Rectal smooth muscle tissue (tissue), 1 donor: ENCODE measurements around the gene CSF1.
"Not testable (repeated sequence)": the region's sequence is repeated elsewhere in the genome, so short reads cannot be mapped to it uniquely, and the experiment has no call there.

Experiments used
- H3K27ac ChIP-seq: one replicate; pipeline ENCODE4 v1.7.0; 2013; ENCODE audit warnings: low read depth, low read length, inconsistent platforms
- H3K27me3 ChIP-seq: one replicate; pipeline ENCODE4 v1.7.0; 2013; ENCODE audit warnings: low read length; ENCODE audit not compliant: control insufficient read depth, insufficient read depth
- H3K36me3 ChIP-seq: one replicate; pipeline ENCODE4 v1.7.0; 2013; ENCODE audit warnings: low read length; ENCODE audit not compliant: control insufficient read depth, insufficient read depth
- H3K4me1 ChIP-seq: one replicate; pipeline ENCODE4 v1.7.0; 2013; ENCODE audit warnings: low read length; ENCODE audit not compliant: control insufficient read depth, insufficient read depth
- H3K4me3 ChIP-seq: one replicate; pipeline ENCODE4 v1.7.0; 2013; ENCODE audit warnings: low read length
- H3K9ac ChIP-seq: one replicate; pipeline ENCODE4 v1.7.0; 2013; ENCODE audit warnings: low read length

Gene CSF1

GRCh38 chr1:109910963-109911798 is 532 bp downstream of the CSF1 start:
- H3K27ac ChIP-seq: peak overlapping the region; percentile 87
- H3K36me3 ChIP-seq: no peaks in the 10 kb centered on the region
- no peaks in the 10 kb centered on the region for H3K27me3 ChIP-seq
- peak overlapping the region; percentile 67 for H3K9ac ChIP-seq
- peaks cover 7% of the 10 kb centered on the region for H3K4me1 ChIP-seq
- peak overlapping the region; percentile 94 for H3K4me3 ChIP-seq

- peaks cover 5% of the 10 kb centered on the region for H3K36me3 ChIP-seq
- H3K27me3 ChIP-seq: no peaks in the 10 kb centered on the region
- H3K4me3 ChIP-seq: peak overlapping the region; percentile 94
- peak overlapping the region; percentile 13 for H3K9ac ChIP-seq
- peak overlapping the region; percentile 57 for H3K27ac ChIP-seq
- peaks cover 7% of the 10 kb centered on the region for H3K4me1 ChIP-seq
Measured at GRCh38 chr1:109912214-109912861, 1.7 kb downstream of the CSF1 start.

- H3K9ac ChIP-seq: no peak overlapping the region
- peak overlapping the region; percentile 18 for H3K27ac ChIP-seq
- peak overlapping the region; percentile 94 for H3K4me3 ChIP-seq
- H3K27me3 ChIP-seq: no peaks in the 10 kb centered on the region
- H3K4me1 ChIP-seq: peaks cover 7% of the 10 kb centered on the region
- H3K36me3 ChIP-seq: peaks cover 9% of the 10 kb centered on the region
Measured at GRCh38 chr1:109912873-109913272, 2.2 kb downstream of the CSF1 start.

GRCh38 chr1:109913360-109913879 is 2.8 kb downstream of the CSF1 start:
- no peak overlapping the region for H3K9ac ChIP-seq

DNA sequence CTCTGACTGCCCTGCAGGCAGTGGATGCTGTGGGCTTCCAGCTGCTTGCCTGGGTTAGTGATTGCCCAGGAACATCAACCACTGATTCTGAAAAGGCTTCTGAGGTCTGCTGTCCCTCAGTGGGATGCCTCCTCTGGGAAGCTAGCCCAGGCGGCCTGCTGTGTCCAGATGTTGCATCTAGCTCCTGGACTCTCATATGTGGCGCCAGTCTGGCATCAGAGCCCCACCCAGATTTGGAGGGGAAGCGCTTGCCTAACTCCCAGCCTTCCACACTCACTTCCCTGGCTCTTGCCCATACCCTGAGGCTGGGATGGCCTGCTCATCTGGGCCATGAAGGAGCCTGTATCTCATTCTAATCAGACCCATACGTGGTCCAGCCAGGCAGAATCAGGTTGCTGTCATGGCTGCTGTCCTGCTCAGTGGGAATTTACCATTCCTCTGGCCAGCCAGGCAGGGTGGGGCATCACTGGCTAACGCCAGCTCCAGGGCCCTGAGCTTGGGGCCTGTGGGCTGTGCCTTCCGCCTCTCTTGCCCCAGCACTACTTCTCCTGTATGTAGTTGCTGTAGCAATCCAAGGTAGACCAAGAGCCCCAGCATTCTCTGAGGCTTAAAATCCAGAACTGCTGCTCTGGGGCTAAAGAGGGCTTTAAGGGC is 4.1 kb downstream of the CSF1 start:
- Histone ChIP-seq H3K27me3 (no peaks in the 10 kb centered on the region), H3K4me3 (peak overlapping the region; percentile 94), H3K9ac (no peak overlapping the region), H3K27ac (no peak overlapping the region), H3K36me3 (peaks cover 17% of the 10 kb centered on the region), H3K4me1 (peaks cover 5% of the 10 kb centered on the region)

More at GRCh38 chr1:109913360-109913879, 2.8 kb downstream of the CSF1 start:
- Histone ChIP-seq H3K27me3 (no peaks in the 10 kb centered on the region), H3K4me1 (peaks cover 7% of the 10 kb centered on the region), H3K36me3 (peaks cover 14% of the 10 kb centered on the region), H3K4me3 (peak overlapping the region; percentile 94), H3K27ac (no peak overlapping the region)

- Histone ChIP-seq H3K27me3 (no peaks in the 10 kb centered on the region), H3K9ac (no peak overlapping the region), H3K4me3 (no peak overlapping the region), H3K4me1 (no peaks in the 10 kb centered on the region), H3K27ac (no peak overlapping the region), H3K36me3 (peaks cover 22% of the 10 kb centered on the region)
Measured at GRCh38 chr1:109917051-109917767, 6.6 kb downstream of the CSF1 start.

DNA sequence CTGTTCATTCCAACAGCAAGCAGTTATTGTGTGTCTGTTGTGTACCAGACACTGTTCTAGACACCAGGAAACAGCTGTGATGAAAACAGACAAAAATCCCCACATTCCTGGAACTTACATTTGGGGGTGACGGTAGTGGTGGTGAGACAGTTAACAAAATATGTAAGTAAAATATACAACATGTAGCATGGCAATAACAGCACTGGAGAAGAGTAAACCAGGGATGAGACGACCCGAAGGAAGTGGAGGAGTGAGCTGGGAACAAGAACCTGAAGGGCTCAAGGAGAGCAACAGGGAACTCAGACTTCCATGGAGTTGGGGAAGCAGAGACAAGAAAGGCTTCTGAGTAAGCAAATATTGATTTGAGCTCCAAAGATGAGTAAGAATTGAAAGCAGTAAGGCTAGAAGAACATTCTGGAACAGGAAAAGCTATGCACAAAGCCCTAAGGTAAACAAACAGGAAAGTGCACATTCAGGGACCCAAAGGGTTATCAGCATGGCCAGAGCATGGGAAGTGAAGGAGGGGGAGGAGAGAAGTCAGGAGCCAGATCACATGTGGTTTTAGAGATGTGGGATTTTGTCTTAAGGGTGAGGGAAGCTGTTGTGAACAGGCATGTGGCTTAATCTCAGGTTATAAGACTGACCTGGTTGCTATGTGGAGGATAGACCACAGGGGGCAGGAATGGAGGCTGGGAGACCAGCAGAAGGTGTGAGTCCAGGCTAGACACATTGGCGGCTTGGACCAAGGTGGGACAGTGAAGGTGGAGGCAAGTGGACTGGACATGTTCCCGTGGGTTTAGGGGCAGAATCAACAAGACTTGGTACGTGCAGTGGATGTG is 7.3 kb downstream of the CSF1 start:
- H3K27me3 ChIP-seq: no peaks in the 10 kb centered on the region
- H3K4me3 ChIP-seq: no peak overlapping the region
- H3K4me1 ChIP-seq: no peaks in the 10 kb centered on the region
- peaks cover 22% of the 10 kb centered on the region for H3K36me3 ChIP-seq
- H3K27ac ChIP-seq: no peak overlapping the region
- no peak overlapping the region for H3K9ac ChIP-seq

GRCh38 chr1:109918671-109919070 is 8.0 kb downstream of the CSF1 start:
- peaks cover 22% of the 10 kb centered on the region for H3K36me3 ChIP-seq
- no peak overlapping the region for H3K27ac ChIP-seq

GRCh38 chr1:109919303-109919702 is 8.7 kb downstream of the CSF1 start:
- H3K4me1 ChIP-seq: peaks cover 3% of the 10 kb centered on the region
- H3K9ac ChIP-seq: no peak overlapping the region
- H3K36me3 ChIP-seq: peaks cover 25% of the 10 kb centered on the region
- H3K27ac ChIP-seq: no peak overlapping the region
- H3K27me3 ChIP-seq: no peaks in the 10 kb centered on the region
- no peak overlapping the region for H3K4me3 ChIP-seq

More at GRCh38 chr1:109918671-109919070, 8.0 kb downstream of the CSF1 start:
- H3K9ac ChIP-seq: no peak overlapping the region
- no peaks in the 10 kb centered on the region for H3K27me3 ChIP-seq
- no peak overlapping the region for H3K4me3 ChIP-seq
- no peaks in the 10 kb centered on the region for H3K4me1 ChIP-seq

DNA sequence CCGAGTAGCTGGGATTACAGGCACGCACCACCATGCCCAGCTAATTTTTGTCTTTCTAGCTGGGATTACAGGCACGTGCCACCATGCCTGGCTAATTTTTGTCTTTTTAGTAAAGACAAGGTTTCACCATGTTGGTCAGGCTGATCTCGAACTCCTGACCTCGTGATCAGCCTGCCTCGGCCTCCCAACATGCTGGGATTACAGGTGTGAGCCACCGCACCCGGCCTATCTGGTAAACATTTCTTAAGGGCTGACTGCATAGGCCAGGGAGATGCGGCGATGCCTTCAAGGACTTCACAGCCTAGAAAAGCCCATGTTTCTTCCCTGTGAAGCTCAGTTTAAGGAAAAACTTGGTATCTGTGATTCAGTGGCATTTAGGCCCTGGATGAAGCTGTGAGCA is 9.7 kb downstream of the CSF1 start:
- H3K9ac ChIP-seq, H3K27ac ChIP-seq, H3K4me3 ChIP-seq, H3K4me1 ChIP-seq, H3K27me3 ChIP-seq: not testable (repeated sequence)
- H3K36me3 ChIP-seq: peaks cover 33% of the 10 kb centered on the region

DNA sequence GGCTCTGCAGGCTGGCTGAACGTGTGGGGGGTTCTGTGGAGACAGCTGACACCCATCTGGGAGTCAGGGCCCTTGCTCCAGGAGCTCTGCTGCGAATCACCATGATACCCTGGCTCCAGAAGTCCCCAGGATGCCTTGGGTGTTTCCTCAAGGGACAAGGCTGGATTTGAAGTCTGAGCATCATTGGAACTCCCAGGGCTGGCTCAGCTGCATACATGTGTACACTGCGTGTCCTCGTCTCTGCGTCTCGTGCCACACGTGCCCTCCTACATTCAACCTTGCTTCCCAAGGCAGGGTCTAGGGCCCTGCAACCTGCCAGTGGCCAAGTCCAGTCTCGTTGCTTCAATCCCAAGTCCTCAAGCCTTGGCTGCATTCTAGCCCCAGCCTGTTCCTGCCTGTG is 11.7 kb downstream of the CSF1 start:
- no peak overlapping the region for H3K27ac ChIP-seq
- H3K27me3 ChIP-seq: no peaks in the 10 kb centered on the region
- H3K4me1 ChIP-seq: peaks cover 8% of the 10 kb centered on the region
- no peak overlapping the region for H3K9ac ChIP-seq
- peaks cover 34% of the 10 kb centered on the region for H3K36me3 ChIP-seq
- no peak overlapping the region for H3K4me3 ChIP-seq
